GM10266 (cell line): ENCODE data around the gene NCKAP5.

Experiments used
- DNase-seq: peaks from one replicate; pipeline ENCODE4 v3.0.0; 2012; ENCODE audit errors: extremely low spot score
- CTCF ChIP-seq: IDR thresholded peaks from 2 replicates; pipeline ENCODE4 v1.5.1; 2012; ENCODE audit warnings: mild to moderate bottlenecking, low read depth; ENCODE audit not compliant: control insufficient read depth, insufficient read depth; ENCODE audit errors: missing control alignments

NCKAP5 gene

DNA sequence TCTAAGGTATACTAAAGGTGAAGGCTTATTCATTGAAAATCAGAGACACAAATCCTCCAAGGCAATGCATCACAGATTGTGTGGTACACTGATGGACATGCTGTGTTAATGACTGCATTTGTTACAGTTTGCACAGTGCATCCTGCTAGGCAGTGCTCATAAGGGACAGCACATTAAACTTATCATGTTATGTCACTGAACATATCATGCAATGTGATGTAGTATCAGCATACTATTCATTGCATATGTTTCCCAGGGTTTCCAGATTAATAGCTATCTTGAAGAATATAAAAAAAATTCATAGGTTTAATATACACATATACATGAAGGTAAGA, 225.3 kb downstream of the NCKAP5 start:
- no peak for TF ChIP-seq CTCF
- no peak for DNase-seq

DNA sequence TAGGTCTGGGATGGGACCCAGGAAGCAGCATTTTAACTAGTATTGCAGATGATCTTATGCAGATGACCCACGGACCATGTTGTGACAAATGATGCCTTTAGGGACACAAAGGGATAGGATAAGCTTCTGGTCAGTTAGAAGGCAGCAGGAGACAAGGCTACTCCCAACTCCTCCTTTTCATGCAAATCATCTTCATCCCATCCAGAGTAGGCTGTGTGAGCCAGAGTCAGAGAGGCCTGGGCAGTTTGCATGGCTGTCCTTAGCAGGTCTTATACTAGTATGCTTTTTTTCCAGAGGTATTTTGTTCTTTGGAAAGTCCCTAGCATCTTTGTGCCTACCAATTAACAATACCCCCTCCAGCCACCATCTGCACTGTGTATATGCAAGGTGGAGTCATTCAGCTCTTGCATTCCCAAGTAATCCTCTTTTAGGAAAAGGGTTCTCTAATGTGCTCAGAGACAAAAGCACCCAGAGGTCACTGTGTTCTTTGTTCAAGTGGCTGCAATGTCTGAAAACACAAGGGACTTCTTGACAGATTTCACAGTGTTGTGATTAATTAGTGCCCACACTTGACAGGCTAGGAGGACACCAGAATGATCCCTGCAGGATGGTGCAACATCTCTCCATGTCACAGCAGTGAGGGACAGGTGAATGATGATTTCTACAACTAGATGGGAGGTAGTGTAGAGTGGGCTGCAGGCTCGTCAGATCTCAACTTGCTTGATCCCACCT, 225.8 kb downstream of the NCKAP5 start:
- DNase-seq, result no peak
- no peak for TF ChIP-seq CTCF

DNA sequence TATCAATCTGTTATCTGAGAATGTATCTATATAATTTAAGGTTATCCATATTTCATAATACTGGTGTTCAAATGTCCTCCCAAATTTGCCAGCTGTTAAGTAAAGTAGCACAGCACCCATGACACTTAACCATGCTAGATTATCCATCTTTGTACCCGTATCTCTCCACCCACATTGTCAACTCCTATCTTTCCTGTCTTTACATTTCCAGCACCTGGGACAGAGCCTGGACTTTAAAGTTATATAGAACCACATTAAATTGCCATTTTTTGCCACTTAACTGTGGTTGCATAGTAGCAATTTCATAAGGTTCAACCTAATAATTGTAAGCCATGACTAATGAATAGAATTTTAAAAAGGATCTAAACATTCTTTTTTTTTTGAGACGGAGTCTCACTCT, 226.7 kb downstream of the NCKAP5 start:
- no peak for DNase-seq
- TF ChIP-seq CTCF, result no peak

DNA sequence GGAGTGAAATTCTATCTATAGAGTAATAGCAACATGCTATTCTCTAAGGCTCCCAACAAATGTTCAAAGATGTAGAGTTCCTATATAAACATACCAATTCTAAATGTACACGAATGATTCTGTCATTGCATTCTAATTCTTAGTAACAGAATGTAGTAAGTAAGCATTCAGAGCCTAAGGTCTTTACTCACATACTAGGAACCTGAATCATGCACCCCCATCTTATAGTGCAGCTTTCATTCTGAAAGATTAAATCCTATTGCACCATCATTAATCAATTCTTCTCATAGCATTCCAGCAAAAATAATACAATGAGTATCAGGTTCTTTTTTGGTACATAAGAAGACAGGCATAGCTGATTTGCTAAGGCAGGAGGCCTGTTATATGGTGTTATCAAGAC, 230.0 kb downstream of the NCKAP5 start:
- TF ChIP-seq CTCF, result no peak
- DNase-seq, result no peak

- DNase-seq, result no peak
- no peak for TF ChIP-seq CTCF
Measured at GRCh38 chr2:133334923-133335322, 233.3 kb downstream of the NCKAP5 start.

DNA sequence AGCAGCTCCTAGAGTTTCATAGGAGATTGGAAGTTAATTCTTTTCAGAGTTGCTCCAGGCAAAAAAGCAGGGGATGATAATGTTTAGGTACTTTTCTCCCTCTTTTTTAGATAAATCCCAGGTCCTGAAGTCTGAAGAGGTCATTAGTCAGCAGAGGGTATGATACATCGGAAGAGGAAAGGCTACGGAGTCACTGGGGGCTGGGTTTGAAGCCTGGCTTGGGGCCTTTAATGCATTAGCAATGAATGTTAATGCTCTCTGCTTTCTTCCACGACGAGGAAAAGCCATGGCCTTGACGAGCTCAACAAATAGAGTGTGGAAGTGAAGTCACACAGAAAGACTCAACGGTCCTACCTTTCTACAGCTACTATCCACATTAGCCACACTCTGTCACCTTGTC, 235.1 kb downstream of the NCKAP5 start:
- no peak for TF ChIP-seq CTCF
- DNase-seq, result no peak

DNA sequence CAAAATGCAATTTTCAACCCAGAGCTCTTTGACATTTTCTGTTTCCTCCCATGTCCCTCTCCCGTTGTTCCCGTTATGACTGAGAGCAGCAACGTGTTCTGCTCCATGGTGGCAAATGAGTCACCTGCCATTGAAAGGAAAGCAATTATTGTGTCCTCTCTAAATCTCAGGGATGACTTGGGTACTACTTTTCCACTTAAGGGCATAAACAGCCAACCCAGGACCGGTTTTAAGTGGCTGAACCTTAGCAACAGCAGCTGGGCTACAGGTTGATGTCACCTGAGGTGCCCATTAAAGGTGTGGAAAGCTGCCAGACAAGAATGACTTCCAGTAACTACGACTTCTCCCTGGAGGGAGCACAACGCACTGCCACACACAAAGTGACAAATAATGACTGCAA, 236.8 kb downstream of the NCKAP5 start:
- DNase-seq, result no peak
- TF ChIP-seq CTCF, result no peak
